Stimulated activated effector memory CD8-positive, alpha-beta T cell treated with anti-CD3 and anti-CD28 coated beads, Interleukin-12 subunit alpha, Interleukin-12 subunit beta, amount 100 ng/mL, for 72 hours (primary cell): ENCODE results near the gene CACNA1F.

ENCODE experiments used
- ATAC-seq: fragments of 150-1000 bp; cut with Tn5 transposase; 2 replicates; pipeline ENCODE4 v1.10.0; 2021
- DNase-seq, 2 donors: peaks; one replicate each; pipeline ENCODE4 v3.0.0; 2021 to 2022; ENCODE audit warnings: low spot score in 2 of 2
- H3K27ac Mint-ChIP-seq: one replicate; pipeline ENCODE4 v1.8.0; 2022; ENCODE audit warnings: mild to moderate bottlenecking, mixed read lengths
- H3K36me3 Mint-ChIP-seq: one replicate; pipeline ENCODE4 v1.8.0; 2022; ENCODE audit warnings: mild to moderate bottlenecking, mixed read lengths
- H3K4me1 Mint-ChIP-seq: one replicate; pipeline ENCODE4 v1.8.0; 2022; ENCODE audit warnings: mixed read lengths
- H3K4me3 Mint-ChIP-seq: one replicate; pipeline ENCODE4 v1.8.0; 2022; ENCODE audit warnings: mild to moderate bottlenecking, mixed read lengths
- H3K9me3 Mint-ChIP-seq: one replicate; pipeline ENCODE4 v1.8.0; 2022; ENCODE audit warnings: mixed read lengths

CACNA1F gene

GRCh38 chrX:49171752-49172279, 61.3 kb downstream of the CACNA1F start, which contains the start of gene PLP2:
TSS of gene PLP2 (plus strand) at chrX:49171898. CDS start at chrX:49172001, 103 bp downstream.
- Mint-ChIP-seq H3K4me1 (peaks cover 42% of the 10 kb centered on the region), H3K36me3 (peaks cover 59% of the 10 kb centered on the region), H3K9me3 (no peaks in the 10 kb centered on the region), H3K4me3 (peak within 1 kb of the TSS; percentile 83), H3K27ac (peak within 1 kb of the TSS; percentile 87)
- DNase-seq (peak; percentile 56 to 77), ATAC-seq (peak; percentile 80)

GRCh38 chrX:49167740-49168108, 65.4 kb downstream of the CACNA1F start:
- Mint-ChIP-seq H3K4me1 (peaks cover 34% of the 10 kb centered on the region), H3K36me3 (peaks cover 26% of the 10 kb centered on the region), H3K27ac (peak overlapping the region; percentile 96), H3K4me3 (peak overlapping the region; percentile 91), H3K9me3 (no peaks in the 10 kb centered on the region)
- DNase-seq (no peak), ATAC-seq (no peak)

- peak overlapping the region; percentile 96 for H3K27ac Mint-ChIP-seq
- no peaks in the 10 kb centered on the region for H3K9me3 Mint-ChIP-seq
- peak overlapping the region; percentile 91 for H3K4me3 Mint-ChIP-seq
- peaks cover 21% of the 10 kb centered on the region for H3K36me3 Mint-ChIP-seq
- peaks cover 33% of the 10 kb centered on the region for H3K4me1 Mint-ChIP-seq
- DNase-seq, result peak; percentile 43 to 67
- peak; percentile 51 for ATAC-seq
Measured at GRCh38 chrX:49166914-49167739, 66.0 kb downstream of the CACNA1F start.

GRCh38 chrX:49165901-49166881, 66.9 kb downstream of the CACNA1F start:
- peak overlapping the region; percentile 96 for H3K27ac Mint-ChIP-seq
- H3K9me3 Mint-ChIP-seq, result no peaks in the 10 kb centered on the region
- DNase-seq, result peak; percentile 49 to 78
- peaks cover 14% of the 10 kb centered on the region for H3K36me3 Mint-ChIP-seq
- peak overlapping the region; percentile 91 for H3K4me3 Mint-ChIP-seq
- peak; percentile 74 for ATAC-seq
- peaks cover 33% of the 10 kb centered on the region for H3K4me1 Mint-ChIP-seq

- H3K27ac Mint-ChIP-seq, result peak overlapping the region; percentile 97
- peak overlapping the region; percentile 91 for H3K4me3 Mint-ChIP-seq
- peaks cover 33% of the 10 kb centered on the region for H3K4me1 Mint-ChIP-seq
- H3K9me3 Mint-ChIP-seq, result no peaks in the 10 kb centered on the region
- ATAC-seq (no peak), DNase-seq (no peak)
- H3K36me3 Mint-ChIP-seq, result peaks cover 14% of the 10 kb centered on the region
Measured at GRCh38 chrX:49164589-49165360, 68.4 kb downstream of the CACNA1F start.

- Mint-ChIP-seq H3K4me1 (peaks cover 33% of the 10 kb centered on the region), H3K36me3 (peaks cover 14% of the 10 kb centered on the region), H3K27ac (peak overlapping the region; percentile 97), H3K4me3 (peak overlapping the region; percentile 73), H3K9me3 (no peaks in the 10 kb centered on the region)
- peak; percentile 69 to 84 for DNase-seq
- ATAC-seq, result peak; percentile 73
Measured at GRCh38 chrX:49163555-49164419, 69.4 kb downstream of the CACNA1F start.

- peak within 1 kb of the TSS; percentile 97 for H3K27ac Mint-ChIP-seq
- H3K4me1 Mint-ChIP-seq, result peaks cover 29% of the 10 kb centered on the region
- no peak for ATAC-seq
- DNase-seq, result no peak
- no peaks in the 10 kb centered on the region for H3K9me3 Mint-ChIP-seq
- peaks cover 14% of the 10 kb centered on the region for H3K36me3 Mint-ChIP-seq
- H3K4me3 Mint-ChIP-seq, result peak within 1 kb of the TSS; percentile 73
Measured at GRCh38 chrX:49162620-49163019, 70.5 kb downstream of the CACNA1F start, which contains the start of gene MAGIX. TSS of gene MAGIX (plus strand) at chrX:49162758. CDS start at chrX:49162890, 132 bp downstream.

- Mint-ChIP-seq H3K9me3 (no peaks in the 10 kb centered on the region), H3K36me3 (peaks cover 9% of the 10 kb centered on the region), H3K27ac (no peak overlapping the region), H3K4me1 (peaks cover 23% of the 10 kb centered on the region), H3K4me3 (no peak overlapping the region)
- DNase-seq (no peak), ATAC-seq (no peak)
Measured at GRCh38 chrX:49161632-49162031, 71.5 kb downstream of the CACNA1F start.

- ATAC-seq (no peak), DNase-seq (no peak)
- no peaks in the 10 kb centered on the region for H3K9me3 Mint-ChIP-seq
- no peak overlapping the region for H3K27ac Mint-ChIP-seq
- H3K4me3 Mint-ChIP-seq, result no peak overlapping the region
- H3K36me3 Mint-ChIP-seq, result peaks cover 15% of the 10 kb centered on the region
- H3K4me1 Mint-ChIP-seq, result peaks cover 27% of the 10 kb centered on the region
Measured at GRCh38 chrX:49160908-49161307, 72.2 kb downstream of the CACNA1F start.

GRCh38 chrX:49157194-49157593, 75.9 kb downstream of the CACNA1F start:
- Mint-ChIP-seq H3K4me3 (peak overlapping the region; percentile 91), H3K27ac (peak overlapping the region; percentile 26), H3K4me1 (peaks cover 19% of the 10 kb centered on the region), H3K36me3 (peaks cover 7% of the 10 kb centered on the region), H3K9me3 (no peaks in the 10 kb centered on the region)
- ATAC-seq, result no peak
- DNase-seq, result no peak

- ATAC-seq, result peak; percentile 93
- Mint-ChIP-seq H3K36me3 (peaks cover 7% of the 10 kb centered on the region), H3K4me3 (peak overlapping the region; percentile 91)
Measured at GRCh38 chrX:49155900-49156837, 77.0 kb downstream of the CACNA1F start.

GRCh38 chrX:49155243-49155899, 77.8 kb downstream of the CACNA1F start:
- peaks cover 19% of the 10 kb centered on the region for H3K4me1 Mint-ChIP-seq
- H3K36me3 Mint-ChIP-seq, result peaks cover 7% of the 10 kb centered on the region
- DNase-seq (no peak), ATAC-seq (peak; percentile 2)
- H3K4me3 Mint-ChIP-seq, result peak overlapping the region; percentile 91
- H3K9me3 Mint-ChIP-seq, result no peaks in the 10 kb centered on the region
- peak overlapping the region; percentile 98 for H3K27ac Mint-ChIP-seq

More at GRCh38 chrX:49155900-49156837, 77.0 kb downstream of the CACNA1F start:
- H3K27ac Mint-ChIP-seq, result peak overlapping the region; percentile 98
- H3K4me1 Mint-ChIP-seq, result peaks cover 19% of the 10 kb centered on the region
- no peaks in the 10 kb centered on the region for H3K9me3 Mint-ChIP-seq
- DNase-seq, result peak; percentile 72 to 88
